Daoy (cell line): Measurements from ENCODE around the gene NES. TPM values are rescaled to one million over a fixed set of nuclear protein-coding genes. Genes with fewer than 3 reads are reported as not detected.
"Not testable (repeated sequence)": the region's sequence is repeated elsewhere in the genome, so short reads cannot be mapped to it uniquely, and the experiment has no call there.

Experiments used
- DNase-seq: peaks from one replicate; pipeline ENCODE4 v3.0.0-alpha.2; 2015; ENCODE audit warnings: low read depth
- total RNA-seq: library from RNA; depleted of rRNA; stranded (reverse); fragments of >200 nt; shearing (Covaris generic); gene quantifications from 2 replicates; pipeline ENCODE4 v1.2.3, GENCODE V29; 2014

Gene NES
- total RNA-seq, 1 experiment from 2014 or later: 0.51 TPM

- no peak for DNase-seq
Observed at GRCh38 chr1:156644640-156645039, 32.6 kb downstream of the NES start.

GRCh38 chr1:156644146-156644545, 33.1 kb downstream of the NES start:
- no peak for DNase-seq

GRCh38 chr1:156643778-156644092, 33.5 kb downstream of the NES start:
- DNase-seq: no peak

- no peak for DNase-seq
Observed at GRCh38 chr1:156643049-156643777, 34.0 kb downstream of the NES start.

- DNase-seq: no peak
Observed at GRCh38 chr1:156642265-156643048, 34.8 kb downstream of the NES start.

- peak; percentile 55 for DNase-seq
Observed at GRCh38 chr1:156641761-156642264, 35.4 kb downstream of the NES start, which contains the start of gene BCAN. Gene BCAN, plus strand, starts transcription at chr1:156642117. Its CDS starts 3,938 bp downstream, at chr1:156646055.

GRCh38 chr1:156640842-156641706, 36.1 kb downstream of the NES start:
- DNase-seq: no peak

GRCh38 chr1:156639601-156640101, 37.6 kb downstream of the NES start:
- DNase-seq: peak; percentile 67

GRCh38 chr1:156638189-156638985, 38.8 kb downstream of the NES start:
- DNase-seq: no peak

- no peak for DNase-seq
Observed at GRCh38 chr1:156632355-156632754, 44.9 kb downstream of the NES start.

- DNase-seq: not testable (repeated sequence)
Observed at GRCh38 chr1:156631152-156631551, 46.1 kb downstream of the NES start.

GRCh38 chr1:156629823-156630449, 47.3 kb downstream of the NES start:
- no peak for DNase-seq

GRCh38 chr1:156627313-156627880, 49.8 kb downstream of the NES start:
- peak; percentile 44 for DNase-seq

- DNase-seq: no peak
Observed at GRCh38 chr1:156626079-156626438, 51.1 kb downstream of the NES start.

- DNase-seq: peak; percentile 61
Observed at GRCh38 chr1:156625436-156626078, 51.6 kb downstream of the NES start.

- peak; percentile 40 for DNase-seq
Observed at GRCh38 chr1:156624814-156625435, 52.3 kb downstream of the NES start.

GRCh38 chr1:156623946-156624813, 53.0 kb downstream of the NES start:
- DNase-seq: peak; percentile 81
